GM03348 (cell line): ENCODE results near the gene HEBP2.
A peak's percentile ranks its signal among the peaks of the same experiment; 100 is the strongest.

Experiments used
- DNase-seq: peaks from one replicate; pipeline ENCODE4 v3.0.0; 2012; ENCODE audit warnings: low spot score

HEBP2 gene

DNA sequence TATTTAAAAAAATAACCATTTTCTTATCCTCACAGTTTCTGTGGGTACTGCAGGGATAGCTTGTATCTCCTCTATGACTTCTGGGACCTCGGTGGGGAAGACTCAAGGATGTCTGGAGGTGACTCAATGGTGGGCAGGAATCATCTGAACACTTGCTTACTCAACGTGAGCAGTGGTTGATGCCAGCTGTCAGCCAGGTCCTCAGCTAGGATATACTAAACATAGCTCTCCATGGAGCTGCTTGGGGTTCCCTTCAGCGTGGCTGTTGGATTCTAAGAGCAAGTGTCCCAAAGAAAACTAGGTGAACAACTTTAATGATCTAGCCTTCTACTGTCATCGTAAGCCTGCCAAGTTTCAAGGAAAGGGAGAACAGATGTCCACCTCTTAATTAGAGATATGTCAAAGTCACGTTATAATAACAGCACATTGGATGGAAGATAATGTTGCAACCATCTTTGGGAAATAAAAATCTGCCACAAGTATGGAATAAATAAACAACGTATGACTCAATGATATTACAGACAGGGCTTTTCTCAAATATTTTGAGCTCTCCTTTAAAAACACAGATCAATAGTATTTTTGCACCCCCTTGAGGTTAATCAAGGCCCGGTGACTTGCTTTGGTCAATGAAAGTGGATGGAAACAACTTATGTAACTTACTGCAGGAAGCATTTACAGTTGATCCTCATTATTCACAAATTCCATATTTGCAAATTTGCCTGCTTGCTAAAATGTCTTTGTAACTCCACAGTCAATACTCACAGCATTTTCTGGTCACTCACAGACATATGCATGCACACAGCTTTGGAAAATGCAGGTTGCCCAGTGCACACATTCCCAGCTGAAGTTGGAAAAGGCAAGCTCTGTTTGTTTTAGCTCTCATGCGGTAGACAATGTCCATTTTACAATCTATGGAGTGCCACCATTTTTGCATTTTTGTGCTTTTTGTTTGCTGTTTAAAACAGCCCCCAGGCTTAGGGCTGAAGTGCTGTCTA lies 6.6 kb upstream of the HEBP2 start:
- no peak for DNase-seq

DNA sequence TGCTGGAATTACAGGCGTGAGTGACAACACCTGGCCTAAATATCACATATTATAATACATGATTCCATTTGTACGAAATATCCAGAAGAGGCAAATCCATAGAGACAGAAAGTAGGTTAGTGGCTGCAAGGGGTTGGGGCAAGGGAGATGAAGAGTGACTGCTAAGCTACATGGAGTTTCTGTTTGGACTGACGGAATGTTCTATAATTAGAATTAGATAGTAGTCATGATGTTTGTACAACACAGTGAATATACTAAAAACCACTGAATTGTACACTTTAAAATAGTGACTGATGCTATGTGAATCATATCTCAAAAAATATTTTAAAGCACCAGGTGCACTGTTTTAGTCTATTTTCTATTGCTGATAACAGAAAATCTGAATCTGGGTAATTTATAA lies 3.7 kb upstream of the HEBP2 start:
- no peak for DNase-seq

DNA sequence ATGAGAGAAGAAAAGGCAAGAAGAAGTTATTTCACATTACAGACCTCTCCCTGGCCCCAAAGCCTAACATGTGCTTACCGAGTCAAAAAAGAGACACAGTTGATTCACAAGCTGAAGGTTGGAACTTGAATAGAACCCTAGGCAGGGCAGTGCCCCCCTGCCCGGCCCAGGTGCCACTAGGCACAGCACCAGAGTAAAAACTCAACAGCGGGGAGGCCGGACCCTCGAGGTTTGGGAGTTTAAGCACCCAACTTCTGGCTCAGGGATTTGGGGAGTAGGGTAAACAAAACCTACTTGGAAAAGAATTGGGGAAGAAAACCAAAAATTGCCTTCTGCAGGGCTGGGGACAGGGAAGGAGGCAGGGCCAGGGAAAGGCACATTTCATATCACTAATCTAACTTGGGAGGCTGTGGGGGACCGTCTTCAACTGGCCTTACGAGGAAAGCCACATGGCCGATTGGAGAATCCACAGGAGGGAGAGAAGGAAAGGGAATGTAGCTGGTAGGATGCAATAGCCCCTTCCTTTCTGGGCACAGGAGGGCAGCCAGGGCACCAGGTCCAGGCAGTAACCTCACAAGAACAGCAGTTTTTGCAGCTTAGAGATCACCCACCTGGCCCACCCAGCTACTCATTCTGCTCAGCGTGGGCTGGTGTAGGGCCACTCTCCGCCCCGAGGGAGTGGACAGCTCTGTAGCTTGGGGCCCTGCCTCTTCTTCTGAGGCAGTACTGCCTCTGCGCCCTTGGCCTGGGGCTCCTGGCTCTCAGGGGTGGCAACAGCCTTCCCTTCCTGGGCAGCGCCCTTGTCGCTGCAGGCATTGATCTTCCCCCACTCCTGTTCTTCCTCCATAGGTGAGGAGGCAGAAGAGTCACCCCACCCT lies 1.8 kb upstream of the HEBP2 start:
- no peak for DNase-seq

DNA sequence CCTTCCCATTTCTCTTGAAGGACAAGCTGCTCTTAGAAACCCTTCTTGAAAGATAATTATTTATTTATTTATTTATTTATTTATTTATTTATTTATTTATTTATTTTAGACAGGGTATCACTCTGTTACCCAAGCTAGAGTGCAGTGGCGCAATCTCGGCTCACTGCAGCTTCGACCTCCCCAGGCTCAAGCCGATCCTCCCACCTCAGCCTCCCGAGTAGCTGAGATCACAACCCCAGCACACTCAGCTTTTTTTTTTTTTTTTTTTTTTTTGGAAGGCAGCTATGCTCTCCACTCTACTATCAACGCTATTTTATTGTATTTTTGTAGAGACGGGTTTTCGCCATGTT lies 1.2 kb upstream of the HEBP2 start:
- DNase-seq = no peak

DNA sequence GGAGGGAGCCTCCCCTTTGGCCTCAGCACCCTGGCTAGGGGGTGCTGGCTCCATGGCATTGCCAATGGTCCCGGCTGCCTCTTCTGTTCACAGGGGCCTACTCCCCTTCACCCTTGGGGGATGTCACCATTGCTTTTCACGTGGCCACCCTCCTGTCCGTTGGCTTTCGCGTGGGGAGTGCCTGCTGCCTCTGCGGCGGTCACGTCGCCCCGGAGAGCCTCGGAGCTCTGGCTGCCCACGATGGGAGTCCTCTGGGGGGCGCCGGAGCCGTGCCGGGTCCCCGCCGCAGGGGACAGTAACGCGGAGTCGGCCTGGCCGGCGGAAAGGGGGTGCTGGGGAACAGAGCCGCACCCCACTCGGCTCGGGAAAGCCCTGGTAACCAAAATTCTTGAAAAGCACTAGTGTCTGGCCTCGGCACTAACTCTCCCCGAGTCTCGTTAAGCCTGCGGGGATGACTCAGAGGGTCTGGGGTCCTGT lies 661 bp upstream of the HEBP2 start:
- peak; percentile 70 for DNase-seq

DNA sequence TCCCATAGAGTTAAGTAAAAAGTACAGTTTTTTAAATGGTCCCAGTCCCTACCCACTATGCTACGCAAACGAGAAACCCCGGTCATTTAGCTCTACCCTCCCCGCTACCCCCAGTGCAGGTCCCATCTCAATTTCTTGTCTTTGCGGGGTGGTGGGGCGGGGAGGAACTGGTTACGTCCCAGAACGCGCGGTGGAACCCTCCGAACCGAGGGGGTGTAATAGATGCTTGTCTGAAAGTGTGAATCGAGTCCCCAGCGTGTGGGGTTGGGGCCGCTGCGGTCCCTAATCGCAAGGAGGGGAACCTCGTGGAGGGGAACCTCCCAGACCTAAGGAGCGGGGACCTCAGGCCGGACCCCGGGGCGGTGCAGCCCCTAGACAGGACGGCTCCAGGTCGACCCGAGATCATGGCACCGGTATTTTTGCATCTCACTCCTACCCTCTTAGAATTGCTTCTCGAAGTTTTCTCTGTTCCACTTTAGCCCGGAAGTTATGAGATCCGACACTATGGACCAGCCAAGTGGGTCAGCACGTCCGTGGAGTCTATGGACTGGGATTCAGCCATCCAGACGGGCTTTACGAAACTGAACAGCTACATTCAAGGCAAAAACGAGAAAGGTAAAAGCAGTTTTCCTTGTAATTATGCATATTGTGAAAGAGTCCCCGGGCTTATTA lies 779 bp downstream of the HEBP2 start:
- peak; percentile 55 for DNase-seq

DNA sequence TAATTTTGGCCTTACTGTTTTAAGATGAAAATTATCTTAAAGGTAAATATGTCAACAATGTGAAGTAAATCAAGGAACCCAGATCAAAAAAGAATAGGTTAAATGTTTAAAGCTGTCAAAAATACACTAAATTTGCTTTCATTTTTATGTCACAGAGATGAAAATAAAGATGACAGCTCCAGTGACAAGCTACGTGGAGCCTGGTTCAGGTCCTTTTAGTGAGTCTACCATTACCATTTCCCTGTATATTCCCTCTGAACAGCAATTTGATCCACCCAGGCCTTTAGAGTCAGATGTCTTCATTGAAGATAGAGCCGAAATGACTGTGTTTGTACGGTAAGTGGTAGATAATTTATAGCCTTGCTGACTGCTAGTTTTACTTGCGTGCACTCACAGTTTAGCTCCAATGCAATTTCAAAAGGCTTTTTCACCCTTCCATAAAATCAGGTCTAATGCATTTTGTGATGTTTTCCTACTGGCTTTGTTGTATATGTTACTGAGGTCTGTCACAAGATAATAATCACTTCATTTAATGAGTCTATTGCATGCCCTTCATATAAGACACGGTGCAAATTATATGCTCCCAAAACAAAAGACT lies 1.9 kb downstream of the HEBP2 start:
- DNase-seq = no peak

DNA sequence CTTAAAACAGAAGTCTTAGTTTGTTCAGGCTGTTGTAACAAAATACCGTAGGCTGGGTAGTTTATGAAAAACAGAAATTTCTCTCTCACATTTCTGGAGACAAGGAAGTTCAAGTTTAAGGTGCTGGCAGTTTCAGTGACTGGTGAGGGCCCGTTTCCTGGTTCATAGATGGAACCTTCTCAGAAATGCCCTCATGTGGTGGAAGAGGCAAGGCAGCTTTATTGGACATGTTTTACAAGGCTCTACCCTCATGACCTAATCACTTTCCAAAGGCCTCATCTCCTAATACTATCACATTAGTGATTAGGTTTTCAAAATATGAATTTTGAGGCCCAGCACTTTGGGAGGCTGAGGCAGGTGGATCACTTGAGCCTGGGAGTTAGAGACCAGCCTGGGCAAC lies 2.4 kb downstream of the HEBP2 start:
- no peak for DNase-seq

DNA sequence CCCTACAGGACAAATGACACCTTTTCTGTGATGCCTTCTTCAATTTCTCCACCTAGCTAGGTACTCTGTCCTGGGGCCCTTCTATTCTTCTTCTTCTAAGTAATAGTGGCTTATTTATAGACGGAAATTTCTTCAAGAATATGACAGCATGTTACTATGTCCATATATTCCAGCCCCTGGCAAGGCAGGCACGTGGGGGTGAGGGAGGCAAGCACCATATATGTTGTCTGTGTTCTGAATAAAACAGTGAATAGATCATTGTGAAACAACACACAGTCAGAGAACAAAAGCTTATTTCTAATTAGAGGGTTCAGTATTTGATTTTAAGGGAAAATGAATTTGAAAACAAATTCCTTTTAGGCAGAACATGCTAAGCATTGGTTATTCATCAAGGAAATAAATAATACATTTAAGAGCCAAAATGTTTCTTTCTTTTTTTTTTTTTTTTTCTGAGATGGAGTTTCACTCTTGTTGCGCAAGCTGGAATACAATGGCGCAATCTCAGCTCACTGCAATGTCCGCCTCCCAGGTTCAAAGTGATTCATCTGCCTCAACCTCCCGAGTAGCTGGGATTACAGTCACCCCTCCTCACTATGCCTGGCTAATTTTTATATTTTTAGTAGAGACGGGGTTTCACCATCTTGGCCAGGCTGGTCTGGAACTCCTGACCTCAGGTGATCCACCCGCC lies 6.2 kb downstream of the HEBP2 start:
- DNase-seq = no peak

DNA sequence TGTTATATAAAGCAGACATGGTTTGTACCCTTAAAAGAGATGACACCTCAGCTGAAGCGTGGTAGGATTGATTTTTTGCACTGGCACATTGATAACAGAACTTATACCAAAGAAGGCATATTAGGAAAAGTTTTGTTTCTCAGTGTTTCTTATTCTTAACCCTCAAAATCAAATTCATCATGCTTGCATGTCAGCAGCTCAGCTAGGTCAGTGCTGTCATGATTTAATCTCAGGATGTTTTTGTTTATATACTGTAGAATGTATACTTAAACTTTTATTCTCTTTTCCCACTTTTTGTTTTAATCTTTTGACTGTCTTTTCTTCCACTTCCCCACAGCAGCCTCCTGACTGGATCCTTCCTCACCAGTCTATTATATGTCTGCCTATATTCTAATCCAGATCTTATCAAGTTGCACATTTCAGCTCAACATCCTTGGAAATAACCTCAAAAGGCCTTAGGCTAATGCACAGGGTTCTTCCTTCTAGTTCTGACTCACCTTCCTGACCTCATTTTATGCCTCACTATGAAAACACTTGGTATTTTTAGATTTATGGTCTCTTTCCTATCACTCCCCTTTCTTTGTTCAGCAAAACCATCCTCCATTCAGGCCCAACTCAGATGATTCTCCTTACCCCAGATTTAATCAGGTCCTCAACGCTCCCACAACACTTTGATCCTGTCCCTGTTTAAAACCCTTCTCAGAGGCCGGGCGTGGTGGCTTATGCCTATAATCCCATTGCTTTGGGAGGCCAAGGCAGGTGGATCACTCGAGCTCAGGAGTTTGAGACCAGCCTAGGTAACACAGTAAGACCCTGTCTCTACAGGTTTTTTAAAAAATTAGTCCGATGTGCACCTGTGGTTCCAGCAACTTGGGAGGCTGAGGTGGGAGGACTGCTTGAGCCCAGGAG lies 7.2 kb downstream of the HEBP2 start:
- peak; percentile 28 for DNase-seq

DNA sequence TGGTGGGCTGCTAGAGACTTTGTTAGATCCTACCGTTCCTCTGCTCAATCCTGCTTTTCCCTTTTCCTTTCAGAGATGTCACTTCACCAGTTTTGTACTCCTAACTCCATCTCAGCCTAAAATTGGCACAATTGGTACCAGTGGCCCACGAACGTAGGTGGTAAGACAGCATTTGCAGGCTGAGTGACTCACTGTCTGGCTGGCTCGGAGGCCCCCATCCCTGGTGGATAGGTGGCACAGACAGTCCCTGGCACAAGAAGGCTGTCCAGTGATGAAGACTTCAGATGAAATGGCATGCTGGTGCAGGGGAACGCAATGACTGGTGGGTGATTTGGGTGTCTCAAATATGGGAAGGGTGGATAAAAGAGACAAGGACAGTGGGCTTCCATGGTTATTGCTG lies 11.1 kb downstream of the HEBP2 start:
- no peak for DNase-seq

DNA sequence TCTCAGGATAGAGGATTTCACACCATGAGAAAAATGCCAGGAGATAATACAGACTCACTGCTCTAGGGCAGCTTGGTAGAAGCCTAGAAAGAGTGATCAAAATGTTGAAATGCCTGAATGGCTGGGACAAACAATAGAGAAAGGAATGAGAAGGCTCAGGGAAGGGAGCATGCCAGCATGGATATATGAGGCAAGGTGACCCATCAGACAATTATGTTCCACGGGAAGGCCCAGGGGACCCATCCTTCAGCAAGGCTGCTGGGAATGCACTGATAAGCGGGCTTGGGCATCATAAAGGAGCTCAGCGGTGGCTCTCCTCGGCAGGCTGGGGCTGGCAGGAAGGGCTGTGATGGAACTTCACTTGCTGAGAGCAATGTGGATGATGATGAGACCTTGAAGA lies 12.2 kb downstream of the HEBP2 start:
- DNase-seq = no peak

DNA sequence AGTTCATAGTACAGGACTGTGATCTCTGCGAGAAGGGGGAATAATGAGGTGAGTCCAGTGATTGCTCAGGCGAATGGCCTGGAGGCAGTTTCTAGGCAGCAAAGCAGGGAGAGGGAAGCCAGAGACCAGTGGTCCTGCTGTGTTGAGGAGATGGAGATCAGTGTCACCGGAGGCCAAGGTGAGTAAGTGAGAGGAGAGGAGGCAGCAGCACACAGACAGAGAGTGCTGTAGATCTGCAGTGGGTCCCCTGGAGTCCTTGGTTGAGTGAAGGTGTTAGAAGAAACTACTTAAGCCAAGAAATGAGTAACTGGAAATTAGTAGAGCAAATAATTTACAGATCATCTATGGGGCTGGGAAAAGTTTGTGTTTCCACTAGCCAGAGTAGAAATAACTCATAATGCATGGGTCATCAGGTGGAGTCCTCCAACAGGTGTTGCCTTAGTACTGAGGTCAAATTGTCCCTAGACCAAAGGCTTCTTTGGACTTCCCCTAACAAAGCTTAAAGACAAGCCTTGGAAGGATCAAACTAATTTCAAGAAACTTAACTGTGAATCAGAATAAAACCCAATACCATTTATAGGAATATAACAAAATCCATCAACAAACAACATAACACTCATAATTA lies 13.6 kb downstream of the HEBP2 start:
- DNase-seq = no peak

DNA sequence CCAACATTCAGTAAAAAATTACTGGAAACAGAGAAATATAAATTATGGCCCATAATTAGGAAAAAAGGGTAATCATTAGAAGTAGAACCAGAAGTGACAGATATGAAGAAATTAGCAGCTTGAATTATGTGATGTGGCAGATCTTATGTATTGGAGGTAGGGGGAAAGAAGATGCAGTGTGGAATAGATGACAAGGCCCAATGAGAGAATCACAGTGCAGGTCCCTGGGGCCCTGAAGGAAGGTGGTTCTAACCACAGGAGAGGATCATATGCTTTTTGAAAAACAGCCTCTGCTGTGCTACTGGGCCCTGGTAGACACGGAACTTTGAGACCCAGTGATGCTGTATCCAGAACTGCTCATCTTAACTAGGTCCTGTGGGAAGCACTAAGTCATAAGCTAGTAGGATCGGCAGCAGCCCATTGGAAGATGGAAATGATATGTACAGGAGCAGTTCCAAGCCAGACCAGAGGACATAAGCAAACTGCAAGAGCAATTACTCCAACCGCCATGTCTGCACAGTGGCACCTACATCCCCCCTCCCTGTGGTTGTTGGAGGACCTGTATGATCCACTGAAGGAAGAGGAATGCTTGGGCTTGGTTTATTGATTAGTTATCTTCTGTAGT lies 14.2 kb downstream of the HEBP2 start:
- DNase-seq = no peak

DNA sequence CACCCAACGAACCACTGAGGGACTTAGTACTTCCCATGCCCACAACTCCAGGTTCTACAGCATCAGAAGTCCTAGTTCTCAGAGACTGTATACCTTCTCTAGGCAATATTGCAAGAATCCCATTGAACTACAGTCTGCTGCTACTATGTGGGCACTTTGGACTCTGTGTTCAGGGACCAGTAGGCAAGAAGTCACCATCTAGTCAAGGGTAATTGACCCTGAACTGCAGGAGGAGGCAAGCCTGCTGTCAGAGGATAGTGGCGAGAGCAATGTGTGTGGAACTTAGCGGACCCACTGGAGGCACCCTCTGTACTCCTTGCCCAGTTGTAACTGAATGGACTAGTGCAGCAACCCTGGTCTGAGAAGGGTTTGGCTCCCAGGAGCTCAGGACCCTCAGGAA lies 15.7 kb downstream of the HEBP2 start:
- DNase-seq = no peak

DNA sequence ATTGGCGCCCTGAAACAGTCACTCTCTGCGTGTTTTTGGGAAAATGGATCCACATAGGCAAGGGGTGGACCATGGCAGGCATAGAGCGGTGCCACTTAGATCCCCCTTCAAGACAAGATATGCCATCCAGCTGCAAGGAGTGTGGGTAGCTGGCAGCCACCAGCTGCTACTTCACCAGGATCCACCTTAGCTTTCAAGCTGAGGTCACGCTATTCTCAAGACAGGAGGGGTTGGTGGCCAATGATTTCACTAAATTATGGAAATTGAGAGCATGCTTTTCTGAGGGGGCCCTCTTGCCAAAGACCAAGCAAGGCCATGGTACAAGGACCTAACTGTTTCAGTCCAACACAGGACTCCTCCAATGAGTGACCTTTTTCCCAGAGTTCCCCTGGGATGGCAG lies 16.3 kb downstream of the HEBP2 start:
- no peak for DNase-seq

DNA sequence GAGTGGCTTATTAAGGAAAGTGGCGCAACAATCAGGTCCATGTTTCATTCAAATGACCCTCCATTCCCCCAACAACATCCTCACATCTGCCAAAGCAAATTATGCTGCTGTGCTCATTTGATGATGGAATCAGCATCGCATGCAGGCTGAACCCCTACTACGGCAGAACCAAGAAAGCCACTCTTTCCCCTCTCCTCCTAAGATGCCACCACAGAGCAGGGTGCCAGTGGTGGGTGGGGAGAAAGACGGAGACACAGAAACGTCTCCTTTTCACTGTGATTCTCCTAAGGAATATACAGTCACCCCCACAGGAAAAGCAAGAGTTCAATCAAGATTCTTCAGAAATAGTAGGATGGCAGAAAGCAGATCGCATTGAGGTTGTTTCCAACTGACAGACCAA lies 17.1 kb downstream of the HEBP2 start:
- DNase-seq = no peak

DNA sequence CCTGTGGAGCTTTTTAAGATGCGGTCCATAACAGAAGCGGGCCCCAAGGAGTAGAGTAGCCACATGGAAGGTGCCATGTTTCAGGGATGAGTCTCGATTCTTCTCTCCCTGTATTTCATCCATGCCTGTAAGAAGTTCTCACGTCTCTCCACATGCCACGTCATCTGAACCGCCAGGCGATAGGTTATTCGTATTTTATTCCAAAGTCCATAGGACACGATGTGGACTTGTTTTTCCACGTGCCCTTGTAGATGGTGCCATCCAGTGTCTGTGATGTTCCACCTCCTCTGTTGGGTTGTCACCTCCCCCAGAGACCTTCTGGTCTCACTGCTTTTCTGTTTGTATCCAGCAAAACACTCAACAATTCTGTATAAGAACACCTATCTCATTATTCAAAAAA lies 17.6 kb downstream of the HEBP2 start:
- no peak for DNase-seq

DNA sequence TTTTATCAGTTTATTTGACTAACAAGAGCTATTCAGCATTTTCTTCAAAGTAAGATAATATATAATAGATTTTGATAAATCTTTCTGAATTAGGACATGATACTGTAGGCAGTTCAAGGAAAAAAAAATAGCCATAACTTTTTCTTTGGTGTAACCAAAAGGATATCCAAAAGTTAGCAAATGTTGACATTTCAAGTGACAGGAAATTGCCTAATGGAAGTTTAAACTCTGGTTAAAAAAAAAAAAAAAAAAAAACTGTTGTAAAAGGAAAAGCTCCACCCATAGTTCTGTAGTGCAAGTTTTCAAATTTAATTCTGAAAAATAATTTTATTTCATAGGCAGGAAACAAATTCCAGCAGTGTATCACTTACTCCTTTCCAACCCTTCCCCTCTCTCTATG lies 18.8 kb downstream of the HEBP2 start:
- no peak for DNase-seq
